Sigmoid colon (tissue), 7 donors: ENCODE measurements around the gene OTOF. TPM values are rescaled to one million over a fixed set of nuclear protein-coding genes. Genes with fewer than 3 reads are reported as not detected.
"Not testable (repeated sequence)": the region's sequence is repeated elsewhere in the genome, so short reads cannot be mapped to it uniquely, and the experiment has no call there.

ENCODE experiments used
- DNase-seq: peaks from one replicate; pipeline ENCODE4 v3.0.0-alpha.2; 2019
- H3K27ac ChIP-seq, 4 donors: fragments of 200-600 bp; sonication (generic); one replicate each; pipeline ENCODE4 v1.5.1; 2016 to 2019; ENCODE audit warnings: mild to moderate bottlenecking in 1 of 4
- H3K27me3 ChIP-seq, 3 donors: fragments of 200-600 bp; sonication (generic); one replicate each; pipeline ENCODE4 v1.5.1; 2019; ENCODE audit warnings: mild to moderate bottlenecking in 1 of 3
- H3K36me3 ChIP-seq, 4 donors: fragments of 200-600 bp; sonication (generic); one replicate each; pipeline ENCODE4 v1.5.1; 2016 to 2019
- H3K4me1 ChIP-seq, 4 donors: fragments of 200-600 bp; sonication (generic); one replicate each; pipeline ENCODE4 v1.5.1; 2017 to 2019
- H3K4me3 ChIP-seq, 4 donors: fragments of 200-600 bp; sonication (generic); one replicate each; pipeline ENCODE4 v1.5.1; 2017 to 2019; ENCODE audit warnings: mild to moderate bottlenecking in 2 of 4, moderate library complexity in 1 of 4
- H3K9me3 ChIP-seq, 4 donors: fragments of 200-600 bp in 3 of 4; sonication (generic) in 3 of 4; one replicate each; pipeline versions ENCODE4 v1.5.1 to v1.6.1; 2013 to 2019
- CTCF ChIP-seq, 4 experiments: fragments of 450-650 bp in 3 of 4; fragments of 200-600 bp in 1 of 4; IDR thresholded peaks; one replicate each; pipeline ENCODE4 v1.5.1; 2016 to 2019; ENCODE audit warnings: antibody characterized with exemption in 4 of 4, mild to moderate bottlenecking in 3 of 4, moderate library complexity in 2 of 4
- EP300 ChIP-seq, 4 donors: sonication (generic); formaldehyde crosslinking; IDR thresholded peaks; one replicate each; pipeline ENCODE4 v1.6.1; 2017; ENCODE audit warnings: antibody characterized with exemption in 4 of 4
- POLR2A ChIP-seq, 2 donors: fragments of 450-650 bp; IDR thresholded peaks; one replicate each; pipeline ENCODE4 v1.6.1; 2016; ENCODE audit warnings: antibody characterized with exemption in 2 of 2, mild to moderate bottlenecking in 2 of 2, moderate library complexity in 2 of 2
- POLR2AphosphoS5 ChIP-seq, 4 donors: sonication (generic); formaldehyde crosslinking; IDR thresholded peaks; one replicate each; pipeline ENCODE4 v1.6.1; 2017; ENCODE audit warnings: antibody characterized with exemption in 4 of 4
- WGBS, 2 donors: extraction: QIAGEN DNeasy Blood & Tissue Kit; methylation state at CpG; one replicate each; pipeline ENCODE4 v1.1.7; 2013; 5-methylcytosine and 5-hydroxymethylcytosine counted together
- intact Hi-C: fragments of 100-400 bp; cut with DNase I; formaldehyde crosslinking; loops from one replicate; pipeline ENCODE4 v1.15.1; 2023
- polyA plus RNA-seq, 3 donors: library from polyadenylated mRNA; stranded (reverse); fragments of 200-250 nt; gene quantifications; one replicate each; pipeline ENCODE4 v1.2.3, GENCODE V29; 2013
- total RNA-seq, 4 donors: library from RNA; depleted of rRNA; stranded (reverse); fragments of >200 nt; gene quantifications; one replicate each; pipeline ENCODE4 v1.1.0, GENCODE V29; 2016
- donor health status: healthy with polysubstance abuse.
- donor health status: Bipolar disorder and iron deficiency.
- donor health status: healthy.

The OTOF gene
- total and polyA plus RNA-seq, 7 donors = 0.32 to 0.71 TPM; not detected in 5

DNA sequence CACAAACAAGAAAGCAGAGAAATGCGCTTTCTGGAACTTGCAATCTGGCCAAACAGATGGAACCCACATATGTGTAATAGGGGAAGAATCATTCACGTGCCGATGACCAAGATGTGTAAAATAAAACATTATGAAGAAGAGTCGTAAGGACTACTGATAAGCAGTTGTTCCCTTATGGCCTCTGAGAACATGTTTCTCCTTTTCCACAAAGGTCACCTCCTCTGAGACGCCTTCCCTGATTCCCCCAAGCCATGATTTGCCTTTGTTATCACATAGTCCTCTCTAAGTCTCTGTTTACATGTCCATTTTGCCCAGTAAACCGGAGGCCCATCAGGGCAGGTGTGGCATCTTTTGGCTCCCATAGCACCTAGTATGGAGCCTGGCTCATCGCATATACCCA, 8.0 kb downstream of the OTOF start:
- TF ChIP-seq POLR2A (IDR thresholded peaks at IDR 0.05) (no peak), POLR2AphosphoS5 (IDR thresholded peaks at IDR 0.05) (no peak), EP300 (IDR thresholded peaks at IDR 0.05) (no peak), CTCF (IDR thresholded peaks at IDR 0.05) (no peak)
- Histone ChIP-seq H3K9me3 (peaks cover 0 to 4% (median 2%) of the 10 kb centered on the region in 4 donors), H3K27ac (no peak overlapping the region), H3K4me1 (no peaks in the 10 kb centered on the region), H3K4me3 (no peak overlapping the region), H3K36me3 (no peaks in the 10 kb centered on the region), H3K27me3 (no peaks in the 10 kb centered on the region)
- WGBS, 2 donors = 92 to 96% methylated on average over 7 of the region's 7 CpGs
- DNase-seq = no peak
- intact Hi-C loops = no loop called here

DNA sequence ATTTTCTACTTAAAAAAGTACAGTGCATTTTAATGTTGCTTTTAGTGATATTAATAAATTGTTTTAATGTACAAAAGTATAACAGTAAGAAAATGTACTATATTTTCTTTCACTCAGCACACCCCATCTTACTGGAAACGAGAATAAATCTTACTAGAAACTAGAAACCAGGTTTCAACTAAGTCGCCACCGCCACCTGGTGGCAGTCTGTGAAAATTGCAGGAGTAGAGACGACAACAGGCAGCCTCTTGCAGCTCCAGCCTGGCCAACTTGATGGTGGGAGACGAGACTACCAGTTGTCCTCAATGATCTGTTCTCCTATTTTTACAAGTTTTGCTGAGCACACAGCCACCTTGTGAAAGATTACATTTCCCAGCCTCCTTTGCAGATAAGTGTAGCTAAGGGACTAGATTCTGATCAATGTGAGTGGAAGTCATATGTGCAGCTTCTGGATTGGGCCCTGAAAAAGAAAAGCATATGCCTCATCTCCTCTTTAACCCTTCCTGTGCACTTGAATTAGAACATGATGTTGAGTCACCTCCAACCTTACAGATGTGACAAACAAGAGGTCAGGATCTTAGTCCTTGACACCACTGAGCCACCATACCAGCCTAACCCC, 8.7 kb downstream of the OTOF start:
- H3K4me3 ChIP-seq = no peak overlapping the region
- no peaks in the 10 kb centered on the region for H3K4me1 ChIP-seq
- H3K9me3 ChIP-seq = peaks cover 0 to 4% (median 2%) of the 10 kb centered on the region in 4 donors
- no peak overlapping the region for H3K27ac ChIP-seq
- 15 to 18% methylated on average over 5 of the region's 5 CpGs for WGBS, 2 donors
- no peak for DNase-seq
- TF ChIP-seq POLR2AphosphoS5 (IDR thresholded peaks at IDR 0.05) (no peak), CTCF (IDR thresholded peaks at IDR 0.05) (peak in 2 of 4 experiments; percentile 25), EP300 (IDR thresholded peaks at IDR 0.05) (no peak)
- H3K27me3 ChIP-seq = no peaks in the 10 kb centered on the region
- H3K36me3 ChIP-seq = no peaks in the 10 kb centered on the region
- intact Hi-C loops = no loop called here

GRCh38 chr2:26468544-26468943, 9.4 kb downstream of the OTOF start:
- intact Hi-C loops, H3K36me3 ChIP-seq, H3K27ac ChIP-seq, H3K9me3 ChIP-seq, H3K4me1 ChIP-seq, H3K27me3 ChIP-seq, DNase-seq, H3K4me3 ChIP-seq: not testable (repeated sequence)
- 95% methylated on average over 1 of the region's 1 CpG for WGBS, 2 donors

DNA sequence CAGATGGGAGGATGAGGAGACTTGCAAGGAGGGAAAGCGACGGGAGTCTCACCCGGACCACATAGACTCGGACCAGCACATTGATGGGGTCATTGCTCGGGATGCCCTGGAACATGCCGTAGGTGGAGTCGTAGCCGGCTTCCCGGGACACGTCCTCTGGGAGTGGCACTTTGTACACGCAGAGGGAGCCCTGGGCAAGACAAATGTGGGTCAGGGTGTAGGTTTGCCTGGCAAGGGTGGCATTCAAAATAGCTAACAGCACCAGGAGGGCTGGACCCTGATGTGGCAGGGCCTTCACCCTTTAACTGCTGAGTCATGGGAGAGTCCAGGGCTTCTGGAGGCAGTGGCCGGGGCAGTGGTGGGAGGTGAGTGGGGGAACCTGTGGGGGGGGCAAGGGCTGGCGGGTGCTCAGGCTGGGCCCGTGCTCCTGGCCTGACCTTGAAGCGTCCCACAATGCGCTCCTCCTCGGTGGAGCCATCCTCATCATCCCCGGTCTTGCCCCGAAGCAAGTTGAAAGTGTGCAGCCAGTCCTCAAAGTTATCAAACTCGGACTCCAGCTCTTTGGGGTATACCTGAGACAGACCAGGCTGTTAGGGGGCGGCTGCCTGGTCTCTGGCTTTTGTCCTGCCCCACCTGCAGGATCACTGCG, 11.1 kb downstream of the OTOF start:
- Histone ChIP-seq H3K4me1 (no peaks in the 10 kb centered on the region), H3K9me3 (peaks cover 0 to 4% (median 2%) of the 10 kb centered on the region in 4 donors), H3K36me3 (no peaks in the 10 kb centered on the region), H3K27me3 (no peaks in the 10 kb centered on the region), H3K27ac (no peak overlapping the region), H3K4me3 (no peak overlapping the region)
- WGBS, 2 donors = 68 to 90% methylated on average over 22 of the region's 22 CpGs
- DNase-seq = no peak
- TF ChIP-seq CTCF (IDR thresholded peaks at IDR 0.05) (no peak), EP300 (IDR thresholded peaks at IDR 0.05) (no peak), POLR2A (IDR thresholded peaks at IDR 0.05) (no peak), POLR2AphosphoS5 (IDR thresholded peaks at IDR 0.05) (no peak)
- intact Hi-C loops = no loop called here

DNA sequence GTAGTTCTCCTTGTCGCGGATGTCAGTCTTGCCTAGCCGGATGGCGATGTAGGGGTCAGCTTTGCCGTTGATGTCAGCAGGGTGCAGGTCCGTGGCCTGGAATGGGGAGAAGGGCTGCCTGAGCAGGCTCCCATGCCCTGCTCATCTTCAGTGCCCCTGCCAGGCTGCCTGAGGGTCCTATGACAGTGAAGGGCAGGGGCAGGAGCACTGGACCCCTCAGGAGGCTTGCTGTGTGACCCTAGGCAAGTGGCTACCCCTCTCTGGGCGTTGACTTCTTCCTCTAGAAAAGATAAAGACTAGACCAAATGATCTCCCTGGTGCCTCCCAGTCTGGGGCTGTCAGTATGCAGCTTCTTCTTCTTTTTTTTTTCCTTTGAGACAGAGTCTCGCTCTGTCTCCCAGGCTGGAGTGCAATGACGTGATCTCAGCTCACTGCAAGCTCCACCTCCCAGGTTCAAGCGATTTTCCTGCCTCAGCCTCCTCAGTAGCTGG, 11.9 kb downstream of the OTOF start:
- Histone ChIP-seq H3K27ac (no peak overlapping the region), H3K27me3 (no peaks in the 10 kb centered on the region), H3K9me3 (peaks cover 0 to 4% (median 2%) of the 10 kb centered on the region in 4 donors), H3K36me3 (no peaks in the 10 kb centered on the region), H3K4me3 (no peak overlapping the region), H3K4me1 (no peaks in the 10 kb centered on the region)
- TF ChIP-seq EP300 (IDR thresholded peaks at IDR 0.05) (no peak), POLR2AphosphoS5 (IDR thresholded peaks at IDR 0.05) (no peak), CTCF (IDR thresholded peaks at IDR 0.05) (no peak), POLR2A (IDR thresholded peaks at IDR 0.05) (no peak)
- peak; percentile 28 for DNase-seq
- intact Hi-C loops = no loop called here
- 86 to 87% methylated on average over 10 of the region's 10 CpGs for WGBS, 2 donors
